ENCODE data around the gene PCDHGB1.

PCDHGB1 gene

DNA sequence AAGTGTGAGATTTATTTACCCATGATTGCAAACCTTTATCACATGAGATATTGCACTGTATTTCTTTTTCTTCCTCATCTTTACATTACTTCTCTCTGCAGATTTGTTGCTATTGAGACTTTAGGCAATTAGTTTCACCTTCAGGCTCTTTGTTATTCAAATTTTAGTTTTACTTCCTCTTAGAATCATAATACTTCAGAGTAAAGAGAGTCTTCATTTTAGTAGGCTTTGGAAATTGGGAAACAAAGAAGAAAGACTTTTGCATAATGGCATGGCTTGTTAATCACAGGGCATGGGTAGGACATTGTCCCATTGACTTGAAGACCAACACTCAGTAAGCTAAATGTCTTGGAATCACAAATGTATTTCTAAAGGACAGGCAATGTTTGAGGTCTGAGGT is 12.8 kb downstream of the PCDHGB1 start:
- DNase-seq (ENCODE audit: low read depth) = no peak
- no peak overlapping the region for H3K4me3 ChIP-seq (ENCODE audit: low read length)
- TF ChIP-seq, protein P1, sequence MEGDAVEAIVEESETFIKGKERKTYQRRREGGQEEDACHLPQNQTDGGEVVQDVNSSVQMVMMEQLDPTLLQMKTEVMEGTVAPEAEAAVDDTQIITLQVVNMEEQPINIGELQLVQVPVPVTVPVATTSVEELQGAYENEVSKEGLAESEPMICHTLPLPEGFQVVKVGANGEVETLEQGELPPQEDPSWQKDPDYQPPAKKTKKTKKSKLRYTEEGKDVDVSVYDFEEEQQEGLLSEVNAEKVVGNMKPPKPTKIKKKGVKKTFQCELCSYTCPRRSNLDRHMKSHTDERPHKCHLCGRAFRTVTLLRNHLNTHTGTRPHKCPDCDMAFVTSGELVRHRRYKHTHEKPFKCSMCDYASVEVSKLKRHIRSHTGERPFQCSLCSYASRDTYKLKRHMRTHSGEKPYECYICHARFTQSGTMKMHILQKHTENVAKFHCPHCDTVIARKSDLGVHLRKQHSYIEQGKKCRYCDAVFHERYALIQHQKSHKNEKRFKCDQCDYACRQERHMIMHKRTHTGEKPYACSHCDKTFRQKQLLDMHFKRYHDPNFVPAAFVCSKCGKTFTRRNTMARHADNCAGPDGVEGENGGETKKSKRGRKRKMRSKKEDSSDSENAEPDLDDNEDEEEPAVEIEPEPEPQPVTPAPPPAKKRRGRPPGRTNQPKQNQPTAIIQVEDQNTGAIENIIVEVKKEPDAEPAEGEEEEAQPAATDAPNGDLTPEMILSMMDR (IDR thresholded peaks at IDR 0.05; ENCODE audit: insufficient read depth, low read depth, low read length, missing control alignments) = no peak

DNA sequence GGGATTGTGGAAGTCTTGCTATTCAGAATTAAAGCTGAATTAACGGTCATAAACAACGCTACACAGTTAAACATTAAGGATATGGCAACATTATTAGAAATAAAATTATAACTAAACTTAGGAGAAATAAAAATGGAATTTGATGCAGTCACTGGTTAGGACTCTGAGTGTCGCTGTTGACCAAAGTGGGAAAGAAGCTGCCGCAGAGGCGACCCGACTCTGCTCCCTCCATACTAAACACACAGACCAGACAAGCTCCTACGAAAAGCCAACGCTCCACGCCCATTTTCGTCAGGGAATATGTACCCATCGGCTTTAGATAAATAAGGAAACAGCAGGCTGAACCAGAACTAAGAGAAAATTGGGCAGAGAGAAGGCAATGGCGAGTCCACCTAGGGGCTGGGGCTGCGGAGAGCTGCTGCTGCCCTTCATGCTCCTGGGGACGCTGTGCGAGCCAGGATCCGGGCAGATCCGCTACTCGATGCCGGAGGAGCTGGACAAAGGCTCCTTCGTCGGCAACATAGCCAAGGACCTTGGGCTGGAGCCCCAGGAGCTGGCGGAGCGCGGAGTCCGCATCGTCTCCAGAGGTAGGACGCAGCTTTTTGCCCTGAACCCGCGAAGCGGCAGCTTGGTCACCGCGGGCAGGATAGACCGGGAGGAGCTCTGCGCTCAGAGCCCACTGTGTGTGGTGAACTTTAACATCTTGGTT is 14.2 kb downstream of the PCDHGB1 start, which contains the start of gene PCDHGA5:
PCDHGA5 (plus strand) TSS at position 211 of the 709 bp plus-strand sequence; CDS start at position 380, 169 bp downstream.
- H3K4me3 ChIP-seq (ENCODE audit: low read length) = no peak within 1 kb of the TSS
- TF ChIP-seq, protein P1 (IDR thresholded peaks at IDR 0.05; ENCODE audit: insufficient read depth, low read depth, low read length, missing control alignments) = no peak
- DNase-seq (ENCODE audit: low read depth) = no peak

DNA sequence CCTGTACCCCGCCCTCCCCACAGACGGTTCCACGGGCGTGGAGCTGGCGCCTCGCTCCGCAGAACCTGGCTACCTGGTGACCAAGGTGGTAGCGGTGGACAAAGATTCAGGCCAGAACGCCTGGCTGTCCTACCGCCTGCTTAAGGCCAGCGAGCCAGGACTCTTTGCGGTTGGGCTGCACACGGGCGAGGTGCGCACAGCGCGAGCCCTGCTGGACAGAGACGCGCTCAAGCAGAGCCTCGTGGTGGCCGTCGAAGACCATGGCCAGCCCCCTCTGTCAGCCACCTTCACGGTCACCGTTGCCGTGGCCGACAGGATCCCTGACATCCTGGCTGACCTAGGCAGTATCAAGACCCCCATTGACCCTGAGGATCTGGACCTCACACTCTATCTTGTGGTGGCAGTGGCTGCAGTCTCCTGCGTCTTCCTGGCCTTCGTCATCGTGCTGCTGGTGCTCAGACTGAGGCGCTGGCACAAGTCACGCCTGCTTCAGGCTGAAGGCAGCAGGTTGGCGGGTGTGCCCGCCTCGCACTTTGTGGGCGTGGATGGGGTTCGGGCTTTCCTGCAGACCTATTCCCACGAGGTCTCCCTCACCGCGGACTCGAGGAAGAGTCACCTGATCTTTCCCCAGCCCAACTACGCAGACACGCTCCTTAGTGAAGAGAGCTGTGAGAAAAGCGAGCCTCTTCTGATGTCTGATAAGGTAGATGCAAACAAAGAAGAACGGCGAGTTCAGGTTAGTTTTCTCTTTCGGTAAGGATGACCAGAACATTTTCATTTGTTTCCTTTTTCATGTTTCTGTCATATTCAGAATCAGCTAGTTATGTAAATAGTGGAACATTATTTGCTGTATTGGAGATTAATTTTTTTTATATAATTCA is 16.4 kb downstream of the PCDHGB1 start:
- TF ChIP-seq, protein P1 (IDR thresholded peaks at IDR 0.05; ENCODE audit: insufficient read depth, low read depth, low read length, missing control alignments) = no peak
- no peak for DNase-seq (ENCODE audit: low read depth)
- no peak overlapping the region for H3K4me3 ChIP-seq (ENCODE audit: low read length)

DNA sequence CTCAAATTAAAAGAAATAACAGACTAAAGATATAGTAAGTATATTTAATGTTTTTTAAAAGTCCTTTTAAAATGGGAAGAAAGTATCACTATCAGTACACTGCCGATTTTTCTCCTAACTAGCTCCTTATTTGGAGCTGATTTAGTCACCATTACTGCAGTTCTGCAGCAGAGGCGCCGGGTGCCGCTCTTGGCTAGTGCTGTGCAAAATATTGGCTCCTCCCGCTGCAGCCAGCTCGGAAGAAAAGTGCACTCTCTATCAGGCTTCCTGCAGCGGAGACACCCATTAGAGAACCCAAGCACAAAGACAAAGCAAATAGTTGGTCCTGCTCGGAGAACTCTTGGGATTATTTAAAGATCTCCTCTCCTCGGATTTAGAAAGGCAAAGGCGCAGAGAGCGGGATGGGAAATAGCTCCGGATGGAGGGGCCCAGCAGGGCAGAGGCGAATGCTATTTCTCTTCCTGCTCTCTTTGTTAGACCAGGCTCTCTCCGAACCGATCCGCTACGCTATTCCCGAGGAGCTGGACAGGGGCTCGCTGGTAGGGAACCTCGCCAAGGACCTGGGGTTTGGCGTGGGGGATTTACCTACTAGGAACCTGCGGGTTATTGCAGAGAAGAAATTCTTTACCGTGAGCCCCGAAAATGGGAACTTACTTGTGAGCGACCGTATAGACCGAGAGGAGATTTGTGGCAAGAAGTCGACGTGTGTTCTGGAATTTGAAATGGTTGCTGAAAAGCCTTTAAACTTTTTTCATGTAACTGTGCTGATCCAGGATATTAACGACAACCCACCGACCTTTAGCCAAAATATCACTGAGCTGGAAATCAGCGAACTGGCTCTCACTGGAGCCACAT is 20.3 kb downstream of the PCDHGB1 start, which contains the start of gene PCDHGB3:
PCDHGB3 (plus strand) TSS at position 249 of the 855 bp plus-strand sequence; CDS start at position 402, 153 bp downstream.
- DNase-seq (ENCODE audit: low read depth) = peak; percentile 34
- H3K4me3 ChIP-seq (ENCODE audit: low read length) = peak within 1 kb of the TSS; percentile 30
- TF ChIP-seq, protein P1 (IDR thresholded peaks at IDR 0.05; ENCODE audit: insufficient read depth, low read depth, low read length, missing control alignments) = peak; percentile 47

DNA sequence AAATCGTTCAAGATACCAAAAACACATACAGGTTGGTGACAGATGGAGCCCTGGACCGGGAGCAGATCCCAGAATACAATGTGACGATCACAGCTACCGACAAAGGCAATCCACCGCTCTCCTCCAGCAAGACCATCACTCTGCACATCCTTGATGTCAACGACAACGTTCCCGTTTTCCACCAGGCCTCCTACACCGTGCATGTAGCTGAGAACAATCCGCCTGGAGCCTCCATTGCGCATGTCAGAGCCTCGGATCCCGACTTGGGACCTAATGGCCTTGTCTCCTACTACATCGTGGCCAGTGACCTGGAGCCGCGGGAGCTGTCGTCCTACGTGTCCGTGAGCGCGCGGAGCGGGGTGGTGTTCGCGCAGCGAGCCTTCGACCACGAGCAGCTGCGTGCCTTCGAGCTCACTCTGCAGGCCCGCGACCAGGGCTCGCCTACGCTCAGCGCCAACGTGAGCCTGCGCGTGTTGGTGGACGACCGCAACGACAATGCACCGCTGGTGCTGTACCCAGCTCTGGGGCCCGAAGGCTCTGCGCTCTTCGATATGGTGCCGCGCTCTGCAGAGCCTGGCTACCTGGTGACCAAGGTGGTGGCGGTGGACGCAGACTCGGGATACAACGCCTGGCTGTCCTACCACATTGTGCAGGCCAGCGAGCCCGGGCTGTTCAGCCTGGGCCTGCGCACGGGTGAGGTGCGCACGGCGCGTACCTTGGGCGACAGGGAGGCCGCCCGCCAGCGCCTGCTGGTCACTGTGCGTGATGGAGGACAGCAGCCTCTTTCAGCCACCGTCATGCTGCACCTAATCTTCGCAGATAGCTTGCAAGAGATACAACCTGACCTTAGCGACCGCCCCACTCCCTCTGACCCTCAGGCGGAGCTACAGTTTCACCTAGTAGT is 21.9 kb downstream of the PCDHGB1 start:
- TF ChIP-seq, protein P1 (IDR thresholded peaks at IDR 0.05; ENCODE audit: insufficient read depth, low read depth, low read length, missing control alignments) = no peak
- DNase-seq (ENCODE audit: low read depth) = no peak
- no peak overlapping the region for H3K4me3 ChIP-seq (ENCODE audit: low read length)
